ENCODE results near the gene TMEM150B. TPM values are rescaled to one million over a fixed set of nuclear protein-coding genes. Genes with fewer than 3 reads are reported as not detected.

TMEM150B gene
- total and polyA plus RNA-seq, 2 donors (not counting 1 experiment from before 2014, with no cell fraction given), result 1.4 TPM; not detected in 1

DNA sequence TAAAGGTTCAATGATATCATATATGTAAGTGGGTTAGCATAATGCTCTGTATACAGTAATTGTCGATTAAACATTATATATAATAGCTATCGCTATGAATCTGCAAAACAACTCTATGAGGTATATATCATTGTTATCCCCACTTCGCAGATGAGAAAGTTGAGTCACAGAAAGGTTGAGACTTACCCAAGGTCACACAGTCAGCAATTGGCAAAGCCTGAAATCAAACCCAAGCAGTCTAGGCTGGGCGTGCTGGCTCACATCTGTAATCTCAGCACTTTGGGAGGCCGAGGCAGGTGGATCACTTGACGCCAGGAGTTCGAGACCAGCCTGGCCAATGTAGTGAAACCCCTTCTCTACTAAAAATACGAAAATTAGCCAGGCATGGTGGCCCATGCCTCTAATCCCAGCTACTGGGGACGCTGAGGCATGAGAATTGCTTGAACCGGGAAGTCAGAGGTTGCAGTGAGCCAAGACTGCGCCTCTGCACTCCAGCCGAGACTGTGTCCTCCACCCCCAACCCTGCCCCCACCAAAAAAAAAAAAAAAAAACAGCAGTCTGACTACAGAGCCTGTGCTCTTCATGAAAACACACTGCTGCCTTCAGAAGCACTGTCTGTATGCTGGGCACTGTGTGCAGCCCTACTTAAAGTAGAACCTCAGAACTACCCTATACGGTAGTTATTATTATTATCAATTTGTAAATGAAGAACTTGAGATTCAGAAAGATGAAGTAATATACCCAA is 46.6 kb downstream of the TMEM150B start:
- H3K36me3 ChIP-seq (replicated peaks in 1 of 2; ENCODE audit: control extremely low read depth in 1 of 2, control insufficient read depth in 1 of 2, extremely low read depth in 1 of 2, insufficient read depth in 2 of 2, low read length in 1 of 2), result peaks cover 0 to 14% of the 10 kb centered on the region in 2 experiments
- no peak overlapping the region for H3K4me3 ChIP-seq (ENCODE audit: control extremely low read depth in 1 of 5, extremely low read depth in 1 of 5, insufficient read depth in 1 of 5, low read depth in 2 of 5, low read length in 4 of 5)
- no peaks in the 10 kb centered on the region for H3K9me3 Mint-ChIP-seq (ENCODE audit: insufficient read depth)
- H3K4me2 ChIP-seq (replicated peaks; ENCODE audit: low read depth, low read length, poor library complexity, severe bottlenecking), result peak overlapping the region; percentile 77
- peaks cover 0 to 9% (median 3%) of the 10 kb centered on the region in 4 experiments for H3K27me3 ChIP-seq (replicated peaks in 1 of 4; ENCODE audit: control extremely low read depth in 1 of 4, control insufficient read depth in 3 of 4, insufficient read depth in 4 of 4, low read length in 3 of 4)
- H3K27me3 Mint-ChIP-seq, result peaks cover 5% of the 10 kb centered on the region
- H3K27ac ChIP-seq (ENCODE audit: low read length in 2 of 2), result peak overlapping the region in 1 of 2 donors; percentile 82
- H3K4me3 Mint-ChIP-seq, result peak overlapping the region; percentile 99
- no peak for TF ChIP-seq EZH2 (IDR thresholded peaks at IDR 0.05; ENCODE audit: borderline replicate concordance, insufficient read depth, low read depth, low read length, poor library complexity, severe bottlenecking)
- TF ChIP-seq, protein P1, sequence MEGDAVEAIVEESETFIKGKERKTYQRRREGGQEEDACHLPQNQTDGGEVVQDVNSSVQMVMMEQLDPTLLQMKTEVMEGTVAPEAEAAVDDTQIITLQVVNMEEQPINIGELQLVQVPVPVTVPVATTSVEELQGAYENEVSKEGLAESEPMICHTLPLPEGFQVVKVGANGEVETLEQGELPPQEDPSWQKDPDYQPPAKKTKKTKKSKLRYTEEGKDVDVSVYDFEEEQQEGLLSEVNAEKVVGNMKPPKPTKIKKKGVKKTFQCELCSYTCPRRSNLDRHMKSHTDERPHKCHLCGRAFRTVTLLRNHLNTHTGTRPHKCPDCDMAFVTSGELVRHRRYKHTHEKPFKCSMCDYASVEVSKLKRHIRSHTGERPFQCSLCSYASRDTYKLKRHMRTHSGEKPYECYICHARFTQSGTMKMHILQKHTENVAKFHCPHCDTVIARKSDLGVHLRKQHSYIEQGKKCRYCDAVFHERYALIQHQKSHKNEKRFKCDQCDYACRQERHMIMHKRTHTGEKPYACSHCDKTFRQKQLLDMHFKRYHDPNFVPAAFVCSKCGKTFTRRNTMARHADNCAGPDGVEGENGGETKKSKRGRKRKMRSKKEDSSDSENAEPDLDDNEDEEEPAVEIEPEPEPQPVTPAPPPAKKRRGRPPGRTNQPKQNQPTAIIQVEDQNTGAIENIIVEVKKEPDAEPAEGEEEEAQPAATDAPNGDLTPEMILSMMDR (IDR thresholded peaks at IDR 0.05), result no peak
- 97% methylated on average over 8 of the region's 13 CpGs for WGBS (ENCODE audit: insufficient coverage)
- intact Hi-C loops (cut with micrococcal nuclease), result no loop called here
- H3K27ac Mint-ChIP-seq, result peak overlapping the region; percentile 99
- H3K4me1 ChIP-seq (ENCODE audit: control insufficient read depth in 2 of 2, insufficient read depth in 2 of 2, low read length in 2 of 2), result peaks cover 59 to 74% of the 10 kb centered on the region in 2 donors
- peaks cover 6% of the 10 kb centered on the region for H3K79me2 ChIP-seq (ENCODE audit: control insufficient read depth, insufficient read depth, low read length)
- CTCF ChIA-PET, result interaction anchor here (0.9 to 8.9 kb wide), 6 partner anchors 14 to 238 kb away, joined by 3 to 56 read pairs (median 3); no protein-coding TSS in a partner anchor
- no peak overlapping the region for H2AFZ ChIP-seq (ENCODE audit: insufficient read depth, low read depth, low read length, poor library complexity, severe bottlenecking)
- no peak overlapping the region for H3K9ac ChIP-seq (ENCODE audit: low read length)
- no peak for ATAC-seq (ENCODE audit: low read depth)
- peaks cover 17% of the 10 kb centered on the region for H4K20me1 ChIP-seq (ENCODE audit: control insufficient read depth, insufficient read depth, low read length, poor library complexity, severe bottlenecking)
- peaks cover 0 to 4% (median 0%) of the 10 kb centered on the region in 3 donors for H3K9me3 ChIP-seq (ENCODE audit: control extremely low read depth in 1 of 3, control insufficient read depth in 2 of 3, insufficient read depth in 1 of 3, low read length in 2 of 3)
- H3K4me1 Mint-ChIP-seq, result peaks cover 72% of the 10 kb centered on the region
- DNase-seq, result no peak
- POLR2A ChIA-PET, result interaction anchor here (0.9 to 4.5 kb wide), 3 partner anchors 19 to 24 kb away, joined by 3 to 44 read pairs (median 18); partner anchors contain the start of gene PPP6R1

DNA sequence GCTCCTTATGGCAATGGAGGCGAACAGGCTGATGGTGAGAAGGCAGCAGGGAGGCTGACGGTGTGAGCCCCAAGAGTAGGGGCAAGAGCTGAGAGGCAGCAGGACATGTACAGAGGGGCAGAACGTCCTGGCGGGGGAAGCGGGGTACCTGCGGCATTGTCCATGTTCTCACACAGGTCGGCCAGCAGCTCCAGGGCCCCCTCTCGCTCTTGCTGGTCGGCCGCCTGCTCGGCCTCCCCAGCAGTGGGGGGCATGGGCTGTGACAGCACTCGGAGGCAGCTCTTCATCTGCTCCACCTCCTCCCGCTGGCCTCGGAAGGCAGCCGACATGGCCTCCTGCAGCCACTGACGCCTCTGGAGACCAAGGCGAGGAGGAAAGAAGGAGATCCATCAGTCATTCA is 47.6 kb downstream of the TMEM150B start:
- peaks cover 56 to 68% of the 10 kb centered on the region in 2 donors for H3K4me1 ChIP-seq (ENCODE audit: control insufficient read depth in 2 of 2, insufficient read depth in 2 of 2, low read length in 2 of 2)
- Mint-ChIP-seq H3K27me3 (peaks cover 3% of the 10 kb centered on the region), H3K4me3 (peak overlapping the region; percentile 81), H3K27ac (peak overlapping the region; percentile 94), H3K4me1 (peaks cover 64% of the 10 kb centered on the region), H3K9me3 (ENCODE audit: insufficient read depth) (no peaks in the 10 kb centered on the region)
- peaks cover 0 to 20% of the 10 kb centered on the region in 2 experiments for H3K36me3 ChIP-seq (replicated peaks in 1 of 2; ENCODE audit: control extremely low read depth in 1 of 2, control insufficient read depth in 1 of 2, extremely low read depth in 1 of 2, insufficient read depth in 2 of 2, low read length in 1 of 2)
- peak overlapping the region; percentile 74 for H3K4me2 ChIP-seq (replicated peaks; ENCODE audit: low read depth, low read length, poor library complexity, severe bottlenecking)
- ATAC-seq (ENCODE audit: low read depth) (no peak), DNase-seq (no peak)
- H3K27ac ChIP-seq (ENCODE audit: low read length in 2 of 2), result peak overlapping the region; percentile 89 to 96
- H2AFZ ChIP-seq (ENCODE audit: insufficient read depth, low read depth, low read length, poor library complexity, severe bottlenecking), result no peak overlapping the region
- TF ChIP-seq, protein P1 (IDR thresholded peaks at IDR 0.05), result no peak
- TF ChIP-seq EZH2 (IDR thresholded peaks at IDR 0.05; ENCODE audit: borderline replicate concordance, insufficient read depth, low read depth, low read length, poor library complexity, severe bottlenecking), result no peak
- H3K9me3 ChIP-seq (ENCODE audit: control extremely low read depth in 1 of 3, control insufficient read depth in 2 of 3, insufficient read depth in 1 of 3, low read length in 2 of 3), result peaks cover 0 to 4% (median 0%) of the 10 kb centered on the region in 3 donors
- peaks cover 17% of the 10 kb centered on the region for H4K20me1 ChIP-seq (ENCODE audit: control insufficient read depth, insufficient read depth, low read length, poor library complexity, severe bottlenecking)
- intact Hi-C loops (cut with micrococcal nuclease), result no loop called here
- POLR2A ChIA-PET, result interaction anchor here (0.6 to 2.7 kb wide), 3 partner anchors 18 to 130 kb away, joined by 3 to 18 read pairs (median 4); partner anchors contain the start of genes PPP6R1 and UBE2S
- no peaks in the 10 kb centered on the region for H3K27me3 ChIP-seq (replicated peaks in 1 of 4; ENCODE audit: control extremely low read depth in 1 of 4, control insufficient read depth in 3 of 4, insufficient read depth in 4 of 4, low read length in 3 of 4)
- no peak overlapping the region for H3K4me3 ChIP-seq (ENCODE audit: control extremely low read depth in 1 of 5, extremely low read depth in 1 of 5, insufficient read depth in 1 of 5, low read depth in 2 of 5, low read length in 4 of 5)
- CTCF ChIA-PET, result interaction anchor here (1.7 to 8.9 kb wide), 2 partner anchors 15 to 23 kb away, joined by 3 to 56 read pairs; no protein-coding TSS in a partner anchor
- H3K79me2 ChIP-seq (ENCODE audit: control insufficient read depth, insufficient read depth, low read length), result peaks cover 6% of the 10 kb centered on the region
- H3K9ac ChIP-seq (ENCODE audit: low read length), result peak overlapping the region; percentile 54
- 98% methylated on average over 17 of the region's 17 CpGs for WGBS (ENCODE audit: insufficient coverage)
